HEK293 (cell line): ENCODE measurements around the gene DGKK.

Experiments
- CTCF ChIA-PET: fragments of 350-600 bp; formaldehyde crosslinking; extraction: SDS; loops from one replicate; lab custom pipeline; 2021; ENCODE audit warnings: antibody characterized with exemption; lab: Yijun Ruan, JAX
- POLR2A ChIA-PET: fragments of 300-600 bp; formaldehyde crosslinking; extraction: SDS; loops from one replicate; lab custom pipeline; 2020; ENCODE audit warnings: antibody characterized with exemption, inconsistent platforms; lab: Yijun Ruan, JAX
- H3K27ac ChIP-seq: fragments of 200-500 bp; sonication (Bioruptor generic); 2 replicates; pipeline ENCODE4 v1.5.1; 2014; ENCODE audit warnings: low read depth, low read length, control low read depth, inconsistent platforms; ENCODE audit errors: extremely low read depth
- H3K36me3 ChIP-seq, 2 experiments: fragments of 200-500 bp in 1 of 2; sonication (Bioruptor generic) in 1 of 2; 1 replicate in 1 of 2; 2 replicates in 1 of 2; pipeline ENCODE4 v1.5.1; 2014 to 2017; ENCODE audit warnings: inconsistent platforms in 2 of 2, low read length in 2 of 2; ENCODE audit not compliant: control insufficient read depth in 2 of 2, insufficient read depth in 1 of 2
- H3K4me1 ChIP-seq: fragments of 200-500 bp; sonication (Bioruptor generic); 2 replicates; pipeline ENCODE4 v1.5.1; 2014; ENCODE audit warnings: mild to moderate bottlenecking, low read length, inconsistent platforms; ENCODE audit not compliant: control insufficient read depth, insufficient read depth
- H3K4me3 ChIP-seq: 2 replicates; pipeline ENCODE4 v1.5.1; 2011; ENCODE audit warnings: low read depth, mild to moderate bottlenecking, control low read depth, low read length, moderate library complexity
- H3K9me3 ChIP-seq: fragments of 200-500 bp; sonication (Bioruptor generic); 2 replicates; pipeline ENCODE4 v1.5.1; 2014; ENCODE audit warnings: low read depth, low read length, inconsistent platforms; ENCODE audit not compliant: control insufficient read depth, insufficient read depth
- BCL11B ChIP-seq: fragments of 450-650 bp; formaldehyde crosslinking; IDR thresholded peaks from 2 replicates; pipeline ENCODE4 v1.5.1; 2016; ENCODE audit warnings: low read depth, missing biosample characterization, missing genetic modification characterization
- GLI4 ChIP-seq: fragments of 450-650 bp; formaldehyde crosslinking; IDR thresholded peaks from 2 replicates; pipeline ENCODE4 v1.5.1; 2016; ENCODE audit warnings: missing biosample characterization, missing genetic modification characterization
- HOXC10 ChIP-seq: sonication (generic); formaldehyde crosslinking; IDR thresholded peaks from 2 replicates; pipeline ENCODE4 v1.8.1; 2023; ENCODE audit warnings: mild to moderate bottlenecking, missing genetic modification reagents
- RBAK ChIP-seq: fragments of 450-650 bp; formaldehyde crosslinking; IDR thresholded peaks from 2 replicates; pipeline ENCODE4 v1.5.1; 2016; ENCODE audit warnings: missing biosample characterization, missing genetic modification characterization
- SALL2 ChIP-seq: fragments of 450-650 bp; formaldehyde crosslinking; IDR thresholded peaks from 2 replicates; pipeline ENCODE4 v1.5.0; 2017; ENCODE audit warnings: missing biosample characterization, mild to moderate bottlenecking, missing genetic modification characterization, borderline replicate concordance
- ZNF132 ChIP-seq: fragments of 450-650 bp; formaldehyde crosslinking; IDR thresholded peaks from 2 replicates; pipeline ENCODE4 v1.5.1; 2017; ENCODE audit warnings: missing biosample characterization, missing genetic modification characterization, borderline replicate concordance
- ZNF2 ChIP-seq: fragments of 450-650 bp; formaldehyde crosslinking; IDR thresholded peaks from 2 replicates; pipeline ENCODE4 v1.5.1; 2016; ENCODE audit warnings: missing biosample characterization, missing genetic modification characterization
- ZNF24 ChIP-seq: fragments of 450-650 bp; formaldehyde crosslinking; IDR thresholded peaks from 2 replicates; pipeline ENCODE4 v1.5.1; 2016; ENCODE audit warnings: missing biosample characterization, missing genetic modification characterization
- ZNF274 ChIP-seq, 2 experiments: fragments of 200-500 bp in 1 of 2; fragments of 450-650 bp in 1 of 2; sonication (Bioruptor generic) in 1 of 2; formaldehyde crosslinking in 1 of 2; IDR thresholded peaks; 2 replicates each; pipeline versions ENCODE4 v1.5.1 to v1.6.1; 2014 to 2016; ENCODE audit warnings: borderline replicate concordance in 1 of 2, inconsistent platforms in 1 of 2, low read length in 1 of 2, missing biosample characterization in 1 of 2, missing genetic modification characterization in 1 of 2
- ZNF292 ChIP-seq: fragments of 450-650 bp; formaldehyde crosslinking; IDR thresholded peaks from 2 replicates; pipeline ENCODE4 v1.5.1; 2016; ENCODE audit warnings: low read depth, missing biosample characterization, missing genetic modification characterization, borderline replicate concordance
- ZNF354C ChIP-seq: fragments of 450-650 bp; formaldehyde crosslinking; IDR thresholded peaks from 2 replicates; pipeline ENCODE4 v1.5.1; 2016; ENCODE audit warnings: missing biosample characterization, missing genetic modification characterization, low read depth, borderline replicate concordance
- ZNF394 ChIP-seq: fragments of 450-650 bp; formaldehyde crosslinking; IDR thresholded peaks from 2 replicates; pipeline ENCODE4 v1.5.1; 2016; ENCODE audit warnings: missing biosample characterization, missing genetic modification characterization, mild to moderate bottlenecking, moderate library complexity, borderline replicate concordance
- ZNF416 ChIP-seq: fragments of 450-650 bp; formaldehyde crosslinking; IDR thresholded peaks from 2 replicates; pipeline ENCODE4 v1.5.1; 2016; ENCODE audit warnings: missing biosample characterization, missing genetic modification characterization
- ZNF423 ChIP-seq: fragments of 450-650 bp; formaldehyde crosslinking; IDR thresholded peaks from 2 replicates; pipeline ENCODE4 v1.5.1; 2016; ENCODE audit warnings: missing biosample characterization, missing genetic modification characterization
- ZNF529 ChIP-seq: fragments of 450-650 bp; formaldehyde crosslinking; IDR thresholded peaks from 2 replicates; pipeline ENCODE4 v1.5.1; 2017; ENCODE audit warnings: missing genetic modification characterization, missing biosample characterization; ENCODE audit not compliant: insufficient replicate concordance
- ZNF544 ChIP-seq: fragments of 450-650 bp; formaldehyde crosslinking; IDR thresholded peaks from 2 replicates; pipeline ENCODE4 v1.5.0; 2017; ENCODE audit warnings: missing biosample characterization, missing genetic modification characterization
- ZNF548 ChIP-seq: fragments of 450-650 bp; formaldehyde crosslinking; IDR thresholded peaks from 2 replicates; pipeline ENCODE4 v1.5.1; 2016; ENCODE audit warnings: missing biosample characterization, missing genetic modification characterization
- ZNF621 ChIP-seq: fragments of 450-650 bp; formaldehyde crosslinking; IDR thresholded peaks from 2 replicates; pipeline ENCODE4 v1.5.1; 2017; ENCODE audit warnings: missing biosample characterization, missing genetic modification characterization
- TF ChIP-seq, protein P1 (sequence below): fragments of 450-650 bp; formaldehyde crosslinking; IDR thresholded peaks from 2 replicates; pipeline ENCODE4 v1.5.1; 2016; ENCODE audit warnings: missing biosample characterization, missing genetic modification characterization, low read depth
- TF ChIP-seq, protein P2 (sequence below): fragments of 450-650 bp; formaldehyde crosslinking; IDR thresholded peaks from 2 replicates; pipeline ENCODE4 v1.5.1; 2017; ENCODE audit warnings: missing biosample characterization, missing genetic modification characterization
- TF ChIP-seq, protein P3 (sequence below): fragments of 450-650 bp; formaldehyde crosslinking; IDR thresholded peaks from 2 replicates; pipeline ENCODE4 v1.5.1; 2016; ENCODE audit warnings: missing biosample characterization, missing genetic modification characterization
- TF ChIP-seq, protein P4 (sequence below): fragments of 450-650 bp; formaldehyde crosslinking; IDR thresholded peaks from 2 replicates; pipeline ENCODE4 v1.5.1; 2016; ENCODE audit warnings: missing biosample characterization, missing genetic modification characterization

DGKK gene

DNA sequence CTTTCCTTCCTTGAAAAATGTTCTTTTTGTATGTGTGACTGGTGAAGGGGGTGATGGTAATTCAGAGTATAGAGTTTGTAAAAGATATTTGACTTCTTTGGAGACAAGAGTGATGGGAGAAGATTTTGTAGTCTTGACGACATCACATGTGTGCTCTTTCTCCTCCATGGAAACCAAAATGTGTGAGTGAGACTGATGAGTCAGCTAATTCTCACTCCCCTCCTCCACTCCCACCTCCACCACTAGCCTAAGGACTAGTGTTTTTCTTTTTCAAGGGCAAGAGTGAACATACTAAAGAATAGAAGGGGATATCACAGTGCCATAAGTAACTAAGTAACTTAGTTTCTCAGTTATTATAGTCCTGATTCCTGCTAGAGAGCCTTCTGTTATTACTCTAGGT is 14.0 kb upstream of the DGKK start (continued):
- TF ChIP-seq ZNF544 (tag by site-specific recombination) (no peak), RBAK (tag by site-specific recombination) (no peak)
- TF ChIP-seq, protein P1, sequence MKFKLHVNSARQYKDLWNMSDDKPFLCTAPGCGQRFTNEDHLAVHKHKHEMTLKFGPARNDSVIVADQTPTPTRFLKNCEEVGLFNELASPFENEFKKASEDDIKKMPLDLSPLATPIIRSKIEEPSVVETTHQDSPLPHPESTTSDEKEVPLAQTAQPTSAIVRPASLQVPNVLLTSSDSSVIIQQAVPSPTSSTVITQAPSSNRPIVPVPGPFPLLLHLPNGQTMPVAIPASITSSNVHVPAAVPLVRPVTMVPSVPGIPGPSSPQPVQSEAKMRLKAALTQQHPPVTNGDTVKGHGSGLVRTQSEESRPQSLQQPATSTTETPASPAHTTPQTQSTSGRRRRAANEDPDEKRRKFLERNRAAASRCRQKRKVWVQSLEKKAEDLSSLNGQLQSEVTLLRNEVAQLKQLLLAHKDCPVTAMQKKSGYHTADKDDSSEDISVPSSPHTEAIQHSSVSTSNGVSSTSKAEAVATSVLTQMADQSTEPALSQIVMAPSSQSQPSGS (tag by site-specific recombination), result no peak

DNA sequence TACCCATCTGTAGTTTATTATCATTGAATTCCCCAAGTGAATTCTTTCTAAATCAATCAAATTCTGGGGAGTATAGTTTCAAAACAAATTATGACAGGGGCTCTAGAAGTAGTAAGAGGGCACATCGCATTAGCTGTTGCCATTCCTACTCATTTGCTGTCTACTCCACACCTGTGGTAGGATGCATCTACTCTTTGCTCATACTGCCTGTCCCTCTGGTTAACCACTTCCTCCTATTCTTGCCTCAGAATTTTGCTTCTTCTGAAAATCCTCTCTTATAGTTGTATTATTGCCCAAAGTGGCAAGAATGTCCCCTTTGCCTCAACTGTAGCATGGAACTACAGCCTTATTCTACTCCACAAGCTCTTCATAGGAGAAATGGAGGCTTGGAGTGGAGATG is 12.7 kb upstream of the DGKK start:
- no peaks in the 10 kb centered on the region for H3K9me3 ChIP-seq
- no peak overlapping the region for H3K4me3 ChIP-seq
- H3K27ac ChIP-seq, result no peak overlapping the region
- TF ChIP-seq ZNF548 (tag by site-specific recombination) (no peak), ZNF621 (tag by site-specific recombination) (no peak), ZNF416 (tag by site-specific recombination) (no peak), ZNF24 (tag by site-specific recombination) (no peak), HOXC10 (CRISPR knock-in tag) (no peak), ZNF274 (IDR thresholded peaks at IDR 0.05; ENCODE audit: low read length) (no peak), ZNF274 (tag by site-specific recombination; IDR thresholded peaks at IDR 0.05; ENCODE audit: borderline replicate concordance) (no peak), ZNF292 (tag by site-specific recombination) (no peak), ZNF423 (tag by site-specific recombination) (no peak), ZNF354C (tag by site-specific recombination) (no peak), ZNF529 (tag by site-specific recombination) (no peak), ZNF394 (tag by site-specific recombination) (no peak), ZNF2 (tag by site-specific recombination) (no peak), SALL2 (tag by site-specific recombination) (no peak), GLI4 (no peak), BCL11B (tag by site-specific recombination) (no peak), ZNF132 (tag by site-specific recombination) (no peak)
- TF ChIP-seq, protein P2, sequence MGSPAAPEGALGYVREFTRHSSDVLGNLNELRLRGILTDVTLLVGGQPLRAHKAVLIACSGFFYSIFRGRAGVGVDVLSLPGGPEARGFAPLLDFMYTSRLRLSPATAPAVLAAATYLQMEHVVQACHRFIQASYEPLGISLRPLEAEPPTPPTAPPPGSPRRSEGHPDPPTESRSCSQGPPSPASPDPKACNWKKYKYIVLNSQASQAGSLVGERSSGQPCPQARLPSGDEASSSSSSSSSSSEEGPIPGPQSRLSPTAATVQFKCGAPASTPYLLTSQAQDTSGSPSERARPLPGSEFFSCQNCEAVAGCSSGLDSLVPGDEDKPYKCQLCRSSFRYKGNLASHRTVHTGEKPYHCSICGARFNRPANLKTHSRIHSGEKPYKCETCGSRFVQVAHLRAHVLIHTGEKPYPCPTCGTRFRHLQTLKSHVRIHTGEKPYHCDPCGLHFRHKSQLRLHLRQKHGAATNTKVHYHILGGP (tag by site-specific recombination), result no peak
- TF ChIP-seq, protein P3, sequence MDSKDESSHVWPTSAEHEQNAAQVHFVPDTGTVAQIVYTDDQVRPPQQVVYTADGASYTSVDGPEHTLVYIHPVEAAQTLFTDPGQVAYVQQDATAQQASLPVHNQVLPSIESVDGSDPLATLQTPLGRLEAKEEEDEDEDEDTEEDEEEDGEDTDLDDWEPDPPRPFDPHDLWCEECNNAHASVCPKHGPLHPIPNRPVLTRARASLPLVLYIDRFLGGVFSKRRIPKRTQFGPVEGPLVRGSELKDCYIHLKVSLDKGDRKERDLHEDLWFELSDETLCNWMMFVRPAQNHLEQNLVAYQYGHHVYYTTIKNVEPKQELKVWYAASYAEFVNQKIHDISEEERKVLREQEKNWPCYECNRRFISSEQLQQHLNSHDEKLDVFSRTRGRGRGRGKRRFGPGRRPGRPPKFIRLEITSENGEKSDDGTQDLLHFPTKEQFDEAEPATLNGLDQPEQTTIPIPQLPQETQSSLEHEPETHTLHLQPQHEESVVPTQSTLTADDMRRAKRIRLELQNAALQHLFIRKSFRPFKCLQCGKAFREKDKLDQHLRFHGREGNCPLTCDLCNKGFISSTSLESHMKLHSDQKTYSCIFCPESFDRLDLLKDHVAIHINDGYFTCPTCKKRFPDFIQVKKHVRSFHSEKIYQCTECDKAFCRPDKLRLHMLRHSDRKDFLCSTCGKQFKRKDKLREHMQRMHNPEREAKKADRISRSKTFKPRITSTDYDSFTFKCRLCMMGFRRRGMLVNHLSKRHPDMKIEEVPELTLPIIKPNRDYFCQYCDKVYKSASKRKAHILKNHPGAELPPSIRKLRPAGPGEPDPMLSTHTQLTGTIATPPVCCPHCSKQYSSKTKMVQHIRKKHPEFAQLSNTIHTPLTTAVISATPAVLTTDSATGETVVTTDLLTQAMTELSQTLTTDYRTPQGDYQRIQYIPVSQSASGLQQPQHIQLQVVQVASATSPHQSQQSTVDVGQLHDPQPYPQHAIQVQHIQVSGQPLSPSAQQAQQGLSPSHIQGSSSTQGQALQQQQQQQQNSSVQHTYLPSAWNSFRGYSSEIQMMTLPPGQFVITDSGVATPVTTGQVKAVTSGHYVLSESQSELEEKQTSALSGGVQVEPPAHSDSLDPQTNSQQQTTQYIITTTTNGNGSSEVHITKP, result no peak
- TF ChIP-seq, protein P4, sequence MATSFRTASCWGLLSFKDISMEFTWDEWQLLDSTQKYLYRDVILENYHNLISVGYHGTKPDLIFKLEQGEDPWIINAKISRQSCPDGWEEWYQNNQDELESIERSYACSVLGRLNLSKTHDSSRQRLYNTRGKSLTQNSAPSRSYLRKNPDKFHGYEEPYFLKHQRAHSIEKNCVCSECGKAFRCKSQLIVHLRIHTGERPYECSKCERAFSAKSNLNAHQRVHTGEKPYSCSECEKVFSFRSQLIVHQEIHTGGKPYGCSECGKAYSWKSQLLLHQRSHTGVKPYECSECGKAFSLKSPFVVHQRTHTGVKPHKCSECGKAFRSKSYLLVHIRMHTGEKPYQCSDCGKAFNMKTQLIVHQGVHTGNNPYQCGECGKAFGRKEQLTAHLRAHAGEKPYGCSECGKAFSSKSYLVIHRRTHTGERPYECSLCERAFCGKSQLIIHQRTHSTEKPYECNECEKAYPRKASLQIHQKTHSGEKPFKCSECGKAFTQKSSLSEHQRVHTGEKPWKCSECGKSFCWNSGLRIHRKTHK (tag by site-specific recombination), result no peak
- ChIA-PET CTCF (interaction anchor here (0.6 to 1.4 kb wide), 2 partner anchors 36 to 383 kb away, joined by 3 to 4 read pairs; no protein-coding TSS in a partner anchor), POLR2A (no interaction called here)
- no peaks in the 10 kb centered on the region for H3K4me1 ChIP-seq
- H3K36me3 ChIP-seq, result no peaks in the 10 kb centered on the region
